CD14-positive monocyte (primary cell): ENCODE results near the gene SSTR3. TPM values are rescaled to one million over a fixed set of nuclear protein-coding genes. Genes with fewer than 3 reads are reported as not detected.

Source experiments
- DNase-seq, 3 donors: peaks; one replicate each; pipeline ENCODE4 v3.0.0-alpha.2; 2011 to 2022
- H2AFZ ChIP-seq: 2 replicates; pipeline ENCODE4 v1.6.0; 2012; ENCODE audit warnings: mild to moderate bottlenecking, low read depth, low read length, inconsistent platforms; ENCODE audit not compliant: insufficient read depth, poor library complexity, severe bottlenecking
- H3K27ac ChIP-seq, 2 donors: 1 replicate in 1 of 2; 2 replicates in 1 of 2; pipeline ENCODE4 v1.5.1; 2012 to 2013; ENCODE audit warnings: low read length in 2 of 2, control low read depth in 1 of 2, inconsistent platforms in 1 of 2, low read depth in 1 of 2, mild to moderate bottlenecking in 1 of 2
- H3K27me3 ChIP-seq, 2 donors: one replicate each; pipeline versions ENCODE4 v1.6.0 to v1.6.1; 2011 to 2013; ENCODE audit warnings: low read length in 2 of 2; ENCODE audit not compliant: control insufficient read depth in 2 of 2, insufficient read depth in 2 of 2
- H3K36me3 ChIP-seq, 2 donors: replicated peaks in 1 of 2; 1 replicate in 1 of 2; 2 replicates in 1 of 2; pipeline versions ENCODE4 v1.5.1 to v1.6.1; 2012 to 2013; ENCODE audit warnings: low read length in 2 of 2, control low read depth in 1 of 2, inconsistent platforms in 1 of 2, mild to moderate bottlenecking in 1 of 2; ENCODE audit not compliant: insufficient read depth in 2 of 2, control insufficient read depth in 1 of 2
- H3K4me1 ChIP-seq, 2 donors: 1 replicate in 1 of 2; 2 replicates in 1 of 2; pipeline versions ENCODE4 v1.5.1 to v1.6.1; 2012 to 2013; ENCODE audit warnings: low read length in 2 of 2, control low read depth in 1 of 2, inconsistent platforms in 1 of 2, mild to moderate bottlenecking in 1 of 2, moderate library complexity in 1 of 2; ENCODE audit not compliant: insufficient read depth in 2 of 2, control insufficient read depth in 1 of 2
- H3K4me2 ChIP-seq: replicated peaks from 2 replicates; pipeline ENCODE3; 2012; ENCODE audit warnings: low read length, moderate library complexity, mild to moderate bottlenecking; ENCODE audit not compliant: poor library complexity, severe bottlenecking; ENCODE audit errors: extremely low read depth
- H3K4me3 ChIP-seq, 3 experiments: fragments of 200-600 bp in 1 of 3; sonication (generic) in 1 of 3; replicated peaks in 1 of 3; 1 replicate in 2 of 3; 2 replicates in 1 of 3; pipeline ENCODE4 v1.5.1; 2011 to 2013; ENCODE audit warnings: low read length in 3 of 3, mild to moderate bottlenecking in 3 of 3, control low read depth in 2 of 3, low read depth in 2 of 3, inconsistent platforms in 1 of 3, moderate library complexity in 1 of 3
- H3K79me2 ChIP-seq: 2 replicates; pipeline ENCODE4 v1.6.0; 2012; ENCODE audit warnings: mild to moderate bottlenecking, control low read depth, inconsistent platforms, low read length, moderate library complexity; ENCODE audit not compliant: insufficient read depth
- H3K9ac ChIP-seq: 2 replicates; pipeline ENCODE4 v1.6.0; 2017; ENCODE audit warnings: low read length, mild to moderate bottlenecking; ENCODE audit not compliant: insufficient read depth, poor library complexity, severe bottlenecking
- H3K9me3 ChIP-seq, 2 donors: replicated peaks in 1 of 2; 1 replicate in 1 of 2; 2 replicates in 1 of 2; pipeline versions ENCODE4 v1.5.1 to v1.6.1; 2012 to 2013; ENCODE audit warnings: low read length in 2 of 2, control low read depth in 1 of 2; ENCODE audit not compliant: control insufficient read depth in 1 of 2, insufficient read depth in 1 of 2
- H4K20me1 ChIP-seq: 2 replicates; pipeline ENCODE4 v1.6.0; 2012; ENCODE audit warnings: mild to moderate bottlenecking, low read length, control low read depth, moderate library complexity; ENCODE audit not compliant: insufficient read depth
- H3K27ac Mint-ChIP-seq, 7 donors: one replicate each; pipeline ENCODE4 v1.8.0; 2020; ENCODE audit warnings: mild to moderate bottlenecking in 7 of 7, mixed read lengths in 7 of 7, moderate library complexity in 6 of 7, inconsistent platforms in 2 of 7
- H3K27me3 Mint-ChIP-seq, 3 donors: one replicate each; pipeline ENCODE4 v1.8.0; 2021 to 2022; ENCODE audit warnings: low read depth in 3 of 3, mild to moderate bottlenecking in 3 of 3, mixed read lengths in 3 of 3, moderate library complexity in 3 of 3, inconsistent platforms in 1 of 3
- H3K36me3 Mint-ChIP-seq, 2 donors: one replicate each; pipeline ENCODE4 v1.8.0; 2020; ENCODE audit warnings: mixed read lengths in 2 of 2, inconsistent platforms in 1 of 2, mild to moderate bottlenecking in 1 of 2
- H3K4me1 Mint-ChIP-seq: one replicate; pipeline ENCODE4 v1.8.0; 2020; ENCODE audit warnings: mild to moderate bottlenecking, mixed read lengths
- H3K4me3 Mint-ChIP-seq, 2 donors: one replicate each; pipeline ENCODE4 v1.8.0; 2020; ENCODE audit warnings: mild to moderate bottlenecking in 2 of 2, mixed read lengths in 2 of 2, moderate library complexity in 1 of 2
- H3K9me3 Mint-ChIP-seq, 7 donors: one replicate each; pipeline ENCODE4 v1.8.0; 2020 to 2022; ENCODE audit warnings: mixed read lengths in 7 of 7, mild to moderate bottlenecking in 6 of 7, moderate library complexity in 6 of 7, inconsistent platforms in 2 of 7
- CTCF ChIP-seq: fragments of 200-600 bp; IDR thresholded peaks from one replicate; pipeline ENCODE4 v1.8.0; 2022; ENCODE audit warnings: antibody characterized with exemption, mild to moderate bottlenecking
- WGBS: methylation state at CpG from one replicate; pipeline ENCODE4 v1.1.5; 2013; ENCODE audit warnings: missing lambda C conversion rate; ENCODE audit not compliant: insufficient coverage; 5-methylcytosine and 5-hydroxymethylcytosine counted together
- intact Hi-C, 2 donors: fragments of 100-400 bp; cut with micrococcal nuclease; formaldehyde crosslinking; loops; one replicate each; pipeline versions ENCODE4 v1.15.0 to v1.15.1; 2023
- polyA plus RNA-seq, 3 donors: library from polyadenylated mRNA; depleted of rRNA in 1 of 3; unstranded in 2 of 3; stranded (reverse) in 1 of 3; fragments of 300-500 nt in 2 of 3; fragments of >200 nt in 1 of 3; fragmentation: Illumina TruSeq in 2 of 3; gene quantifications; 1 replicate in 2 of 3; 2 replicates in 1 of 3; pipeline ENCODE4 v1.2.3, GENCODE V29; 2012 to 2021

The SSTR3 gene
- polyA plus RNA-seq, 3 donors, result 0.04 TPM; not detected in 2

GRCh38 chr22:37192741-37193140 lies 19.5 kb downstream of the SSTR3 start:
- no peak for DNase-seq
- H3K36me3 ChIP-seq, result no peaks in the 10 kb centered on the region
- no peak overlapping the region for H3K4me3 ChIP-seq
- no peak overlapping the region for H2AFZ ChIP-seq
- peaks cover 8% of the 10 kb centered on the region for H3K4me1 Mint-ChIP-seq
- H3K9me3 ChIP-seq, result no peaks in the 10 kb centered on the region
- peaks cover 0 to under 1% of the 10 kb centered on the region in 2 donors for H3K27me3 ChIP-seq
- no peak overlapping the region for H3K4me3 Mint-ChIP-seq
- no peak overlapping the region for H3K27ac Mint-ChIP-seq
- no peak overlapping the region for H3K27ac ChIP-seq
- H3K27me3 Mint-ChIP-seq, result peaks cover 4 to 5% (median 5%) of the 10 kb centered on the region in 3 donors
- no peaks in the 10 kb centered on the region for H3K79me2 ChIP-seq
- peaks cover 1% of the 10 kb centered on the region for H4K20me1 ChIP-seq
- H3K9ac ChIP-seq, result no peak overlapping the region
- H3K9me3 Mint-ChIP-seq, result no peaks in the 10 kb centered on the region
- WGBS, result no CpG with 5 or more reads among the region's 1 CpG
- H3K4me1 ChIP-seq, result peaks cover 0 to 8% of the 10 kb centered on the region in 2 donors
- H3K36me3 Mint-ChIP-seq, result no peaks in the 10 kb centered on the region
- intact Hi-C loops, result no loop called here
- no peak for TF ChIP-seq CTCF
- no peak overlapping the region for H3K4me2 ChIP-seq

- no peak for TF ChIP-seq CTCF
- Histone ChIP-seq H3K79me2 (no peaks in the 10 kb centered on the region), H3K27me3 (peaks cover 0 to 3% of the 10 kb centered on the region in 2 donors), H3K9ac (no peak overlapping the region), H3K36me3 (no peaks in the 10 kb centered on the region), H3K4me2 (no peak overlapping the region), H3K27ac (no peak overlapping the region), H3K4me3 (no peak overlapping the region), H3K4me1 (peaks cover under 1 to 9% of the 10 kb centered on the region in 2 donors), H3K9me3 (no peaks in the 10 kb centered on the region), H4K20me1 (no peaks in the 10 kb centered on the region), H2AFZ (no peak overlapping the region)
- peaks cover 6 to 8% (median 7%) of the 10 kb centered on the region in 3 donors for H3K27me3 Mint-ChIP-seq
- peaks cover 0 to 2% (median 0%) of the 10 kb centered on the region in 7 donors for H3K9me3 Mint-ChIP-seq
- 80% methylated on average over 1 of the region's 2 CpGs for WGBS
- intact Hi-C loops, result no loop called here
- DNase-seq, result no peak
- no peak overlapping the region for H3K27ac Mint-ChIP-seq
- H3K36me3 Mint-ChIP-seq, result no peaks in the 10 kb centered on the region
- peaks cover 13% of the 10 kb centered on the region for H3K4me1 Mint-ChIP-seq
- H3K4me3 Mint-ChIP-seq, result no peak overlapping the region
Observed at GRCh38 chr22:37192204-37192603, 20.1 kb downstream of the SSTR3 start.
